Natural killer cell (primary cell): ENCODE data around the gene LITAFD. TPM values are rescaled to one million over a fixed set of nuclear protein-coding genes. Genes with fewer than 3 reads are reported as not detected.
A peak's percentile ranks its signal among the peaks of the same experiment; 100 is the strongest.

Experiments used
- ATAC-seq, 3 donors: fragments of 150-1000 bp in 2 of 3; fragments of 200-7000 bp in 1 of 3; cut with Tn5 transposase; 1 replicate in 1 of 3; 2 replicates in 2 of 3; pipeline ENCODE4 v1.10.0; 2021; ENCODE audit warnings: mild to moderate bottlenecking in 2 of 3, moderate library complexity in 2 of 3
- DNase-seq, 2 donors: peaks; one replicate each; pipeline versions ENCODE4 v3.0.0 to v3.0.0-alpha.2; 2013 to 2021; ENCODE audit warnings: mixed read lengths in 1 of 2
- H3K27ac ChIP-seq: one replicate; pipeline ENCODE4 v1.5.1; 2013; ENCODE audit warnings: mild to moderate bottlenecking, low read length
- H3K27me3 ChIP-seq: one replicate; pipeline ENCODE4 v1.6.1; 2013; ENCODE audit warnings: low read length; ENCODE audit not compliant: control insufficient read depth, insufficient read depth
- H3K36me3 ChIP-seq: one replicate; pipeline ENCODE4 v1.6.1; 2013; ENCODE audit warnings: low read length; ENCODE audit not compliant: control insufficient read depth, insufficient read depth
- H3K4me1 ChIP-seq: one replicate; pipeline ENCODE4 v1.6.1; 2013; ENCODE audit warnings: low read length; ENCODE audit not compliant: control insufficient read depth, insufficient read depth
- H3K4me3 ChIP-seq: one replicate; pipeline ENCODE4 v1.5.1; 2013; ENCODE audit warnings: low read length
- H3K9me3 ChIP-seq: one replicate; pipeline ENCODE4 v1.6.1; 2013; ENCODE audit warnings: low read length; ENCODE audit not compliant: control insufficient read depth, insufficient read depth
- H3K27ac Mint-ChIP-seq, 2 donors: one replicate each; pipeline ENCODE4 v1.8.0; 2022; ENCODE audit warnings: mild to moderate bottlenecking in 2 of 2, mixed read lengths in 2 of 2, moderate library complexity in 1 of 2
- H3K27me3 Mint-ChIP-seq, 2 donors: one replicate each; pipeline ENCODE4 v1.8.0; 2022; ENCODE audit warnings: low read depth in 2 of 2, mixed read lengths in 2 of 2
- H3K36me3 Mint-ChIP-seq: one replicate; pipeline ENCODE4 v1.8.0; 2022; ENCODE audit warnings: mixed read lengths
- H3K4me1 Mint-ChIP-seq, 2 donors: one replicate each; pipeline ENCODE4 v1.8.0; 2022; ENCODE audit warnings: mixed read lengths in 2 of 2
- H3K4me3 Mint-ChIP-seq: one replicate; pipeline ENCODE4 v1.8.0; 2022; ENCODE audit warnings: mild to moderate bottlenecking, moderate library complexity, mixed read lengths
- H3K9me3 Mint-ChIP-seq, 2 donors: one replicate each; pipeline ENCODE4 v1.8.0; 2022; ENCODE audit warnings: mixed read lengths in 2 of 2
- CTCF ChIP-seq: fragments of 200-600 bp; IDR thresholded peaks from one replicate; pipeline ENCODE4 v1.8.0; 2022; ENCODE audit warnings: antibody characterized with exemption
- WGBS: methylation state at CpG from one replicate; pipeline ENCODE4 v1.1.7; 2013; ENCODE audit warnings: missing lambda C conversion rate; ENCODE audit not compliant: insufficient coverage; 5-methylcytosine and 5-hydroxymethylcytosine counted together
- intact Hi-C: fragments of 100-400 bp; cut with micrococcal nuclease; formaldehyde crosslinking; loops from one replicate; pipeline ENCODE4 v1.14.2; 2022
- total RNA-seq, 4 donors: library from RNA; stranded (reverse); fragments of 120-200 nt in 1 of 4; gene quantifications; one replicate each; pipeline versions ENCODE4 v1.2.3 to v1.2.4, GENCODE V29; 2013 to 2022

The LITAFD gene
- total RNA-seq, 3 donors from 2014 or later (not counting 1 experiment from before 2014, with no cell fraction given): 0.21 to 1.1 (median 0.29) TPM

DNA sequence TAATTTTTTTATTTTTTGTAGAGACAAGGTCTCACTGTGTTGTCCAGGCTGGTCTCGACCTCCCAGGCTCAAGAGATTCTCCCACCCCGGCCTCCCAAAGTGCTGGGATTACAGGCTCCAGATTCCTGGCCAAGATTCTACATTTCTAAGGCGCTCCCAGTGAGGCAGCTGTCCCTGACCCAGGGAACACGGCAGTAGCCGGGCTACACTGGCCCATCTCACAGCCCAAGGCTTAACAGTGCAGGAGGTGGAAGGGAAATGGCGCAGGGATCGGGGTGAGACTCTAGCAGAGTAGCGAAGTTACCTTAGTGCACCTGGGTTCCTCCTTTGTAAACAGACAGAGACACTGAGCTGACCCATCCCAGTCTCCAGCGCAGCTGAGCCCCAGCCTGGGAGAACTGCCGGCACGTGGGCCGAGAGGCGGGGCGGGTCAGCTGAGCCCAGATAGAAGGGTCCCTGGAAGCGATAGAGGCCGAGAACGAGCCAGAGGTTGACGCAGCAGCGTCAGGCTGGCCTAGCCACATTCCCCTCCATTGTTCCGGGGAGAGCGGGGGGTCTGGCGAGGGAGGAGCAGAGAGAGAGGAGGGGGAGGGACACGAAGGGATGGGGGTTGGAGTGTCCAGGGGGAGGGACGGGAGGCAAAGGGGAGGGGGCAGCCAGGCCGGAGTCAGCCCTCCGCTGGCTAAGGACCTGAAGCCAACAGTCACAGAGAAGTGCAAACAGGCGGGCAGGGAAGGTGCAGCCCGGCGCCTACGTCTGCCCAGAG is 15.8 kb upstream of the LITAFD start:
- no peaks in the 10 kb centered on the region for H3K36me3 ChIP-seq
- 89% methylated on average over 29 of the region's 30 CpGs for WGBS
- intact Hi-C loops: loop anchor here (5.0 kb wide), 1 partner anchor 194 kb away; the partner anchor contains the start of gene ABAT
- H3K4me3 ChIP-seq: no peak overlapping the region
- H3K4me3 Mint-ChIP-seq: peak overlapping the region; percentile 75
- no peaks in the 10 kb centered on the region for H3K36me3 Mint-ChIP-seq
- H3K27me3 Mint-ChIP-seq: no peaks in the 10 kb centered on the region
- H3K27ac Mint-ChIP-seq: peak overlapping the region; percentile 50 to 76
- H3K27ac ChIP-seq: no peak overlapping the region
- H3K9me3 Mint-ChIP-seq: no peaks in the 10 kb centered on the region
- peaks cover 56 to 76% of the 10 kb centered on the region in 2 donors for H3K4me1 Mint-ChIP-seq
- DNase-seq (no peak), ATAC-seq (no peak)
- no peaks in the 10 kb centered on the region for H3K27me3 ChIP-seq
- no peaks in the 10 kb centered on the region for H3K9me3 ChIP-seq
- H3K4me1 ChIP-seq: peaks cover 45% of the 10 kb centered on the region
- no peak for TF ChIP-seq CTCF

DNA sequence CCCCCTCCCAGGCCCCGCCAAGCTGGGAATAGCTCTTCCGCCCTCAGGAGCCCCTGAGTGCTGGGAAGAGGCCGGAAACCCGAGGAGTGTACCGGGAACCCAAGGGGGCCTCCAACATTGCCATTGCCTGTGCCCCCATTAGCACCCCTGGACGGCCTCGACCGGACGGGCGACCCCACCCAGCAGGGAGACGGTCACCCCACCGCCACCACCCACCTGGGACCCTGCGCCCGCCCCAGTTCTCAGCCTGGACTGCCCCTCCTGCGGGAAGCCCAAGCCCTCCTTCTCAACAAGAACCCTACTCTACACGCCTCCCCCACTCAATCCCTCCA is 15.3 kb upstream of the LITAFD start:
- no peaks in the 10 kb centered on the region for H3K36me3 ChIP-seq
- peaks cover 56 to 72% of the 10 kb centered on the region in 2 donors for H3K4me1 Mint-ChIP-seq
- H3K27ac Mint-ChIP-seq: peak overlapping the region; percentile 84 to 87
- peak overlapping the region; percentile 97 for H3K4me3 ChIP-seq
- H3K4me1 ChIP-seq: peaks cover 45% of the 10 kb centered on the region
- H3K4me3 Mint-ChIP-seq: peak overlapping the region; percentile 97
- no peaks in the 10 kb centered on the region for H3K27me3 Mint-ChIP-seq
- ATAC-seq: no peak
- intact Hi-C loops: loop anchor here (5.0 kb wide), 1 partner anchor 195 kb away; the partner anchor contains the start of gene ABAT
- H3K9me3 Mint-ChIP-seq: no peaks in the 10 kb centered on the region
- WGBS: 54% methylated on average over 16 of the region's 16 CpGs
- H3K36me3 Mint-ChIP-seq: no peaks in the 10 kb centered on the region
- no peak overlapping the region for H3K27ac ChIP-seq
- no peaks in the 10 kb centered on the region for H3K9me3 ChIP-seq
- no peak for DNase-seq
- no peaks in the 10 kb centered on the region for H3K27me3 ChIP-seq
- TF ChIP-seq CTCF: no peak

DNA sequence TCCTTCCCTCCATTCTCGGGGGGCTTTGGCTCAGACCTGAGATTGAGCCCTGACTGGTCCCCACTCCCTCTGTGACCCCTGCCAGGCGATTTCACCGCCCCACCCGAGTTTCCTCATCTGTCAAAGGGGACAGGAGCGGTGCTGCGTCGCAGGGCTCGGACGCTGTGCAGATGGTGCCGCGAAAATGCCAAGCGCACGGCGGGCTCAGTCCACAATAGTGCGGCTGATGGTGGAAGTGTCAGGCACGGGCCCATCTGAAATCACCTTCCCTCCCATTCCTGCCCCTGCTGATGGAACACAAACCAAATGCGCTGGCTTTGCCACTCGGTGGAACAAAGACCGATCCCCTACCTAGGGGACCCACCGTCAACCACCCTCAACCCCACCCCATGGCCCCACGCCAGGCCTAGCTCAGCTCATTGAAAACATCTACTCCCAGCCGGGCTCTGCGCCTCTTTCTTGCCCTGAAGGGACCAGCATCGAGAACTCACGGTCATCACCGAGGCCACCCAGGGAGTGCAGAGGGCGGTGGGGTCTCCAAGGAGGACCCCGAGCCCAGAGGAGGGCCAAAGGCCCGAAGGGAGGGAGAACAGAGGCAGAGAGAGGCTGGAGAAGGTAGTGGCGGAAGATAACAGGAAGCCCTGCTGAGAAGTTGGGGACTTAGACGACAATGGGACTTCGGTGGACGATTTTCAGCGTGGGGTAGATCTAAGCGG is 14.8 kb upstream of the LITAFD start:
- peak overlapping the region; percentile 97 for H3K4me3 Mint-ChIP-seq
- intact Hi-C loops: loop anchor here (5.0 kb wide), 1 partner anchor 195 kb away; the partner anchor contains the start of gene ABAT
- peaks cover 45% of the 10 kb centered on the region for H3K4me1 ChIP-seq
- H3K36me3 Mint-ChIP-seq: no peaks in the 10 kb centered on the region
- 9% methylated on average over 35 of the region's 35 CpGs for whole genome bisulfite sequencing
- H3K27ac ChIP-seq: peak overlapping the region; percentile 55
- no peaks in the 10 kb centered on the region for H3K9me3 Mint-ChIP-seq
- no peaks in the 10 kb centered on the region for H3K36me3 ChIP-seq
- H3K27ac Mint-ChIP-seq: peak overlapping the region; percentile 84 to 87
- H3K9me3 ChIP-seq: no peaks in the 10 kb centered on the region
- H3K27me3 Mint-ChIP-seq: no peaks in the 10 kb centered on the region
- H3K4me1 Mint-ChIP-seq: peaks cover 51 to 67% of the 10 kb centered on the region in 2 donors
- H3K27me3 ChIP-seq: no peaks in the 10 kb centered on the region
- peak in 2 of 3 donors; percentile 4 to 10 for ATAC-seq
- TF ChIP-seq CTCF: no peak
- peak overlapping the region; percentile 97 for H3K4me3 ChIP-seq
- DNase-seq: peak in 1 of 2 donors; percentile 36
